ENCODE measurements around the gene LMTK2. TPM values are rescaled to one million over a fixed set of nuclear protein-coding genes. Genes with fewer than 3 reads are reported as not detected.

Gene LMTK2
- total RNA-seq, 2 donors from 2014 or later, result 13.0 to 17.9 TPM

- no peak for DNase-seq (ENCODE audit: low spot score)
- intact Hi-C loops (cut with DNase I), result loop anchor here in 1 of 2 donors (10.0 kb wide), 1 partner anchor 1768 kb away; no protein-coding TSS in a partner anchor
Observed at GRCh38 chr7:98192781-98193457, 86.3 kb downstream of the LMTK2 start.

- intact Hi-C loops (cut with DNase I), result loop anchor here in 1 of 2 donors (10.0 kb wide), 1 partner anchor 1769 kb away; no protein-coding TSS in a partner anchor
- peak; percentile 80 for DNase-seq (ENCODE audit: low spot score)
Observed at GRCh38 chr7:98193474-98194180, 87.0 kb downstream of the LMTK2 start.

GRCh38 chr7:98194186-98194585, 87.5 kb downstream of the LMTK2 start:
- intact Hi-C loops (cut with DNase I), result loop anchor here in 1 of 2 donors (10.0 kb wide), 1 partner anchor 1769 kb away; no protein-coding TSS in a partner anchor
- DNase-seq (ENCODE audit: low spot score), result no peak

- intact Hi-C loops (cut with DNase I), result loop anchor here in 1 of 2 donors (10.0 kb wide), 1 partner anchor 1770 kb away; no protein-coding TSS in a partner anchor
Observed at GRCh38 chr7:98194672-98195457, 88.2 kb downstream of the LMTK2 start.

DNA sequence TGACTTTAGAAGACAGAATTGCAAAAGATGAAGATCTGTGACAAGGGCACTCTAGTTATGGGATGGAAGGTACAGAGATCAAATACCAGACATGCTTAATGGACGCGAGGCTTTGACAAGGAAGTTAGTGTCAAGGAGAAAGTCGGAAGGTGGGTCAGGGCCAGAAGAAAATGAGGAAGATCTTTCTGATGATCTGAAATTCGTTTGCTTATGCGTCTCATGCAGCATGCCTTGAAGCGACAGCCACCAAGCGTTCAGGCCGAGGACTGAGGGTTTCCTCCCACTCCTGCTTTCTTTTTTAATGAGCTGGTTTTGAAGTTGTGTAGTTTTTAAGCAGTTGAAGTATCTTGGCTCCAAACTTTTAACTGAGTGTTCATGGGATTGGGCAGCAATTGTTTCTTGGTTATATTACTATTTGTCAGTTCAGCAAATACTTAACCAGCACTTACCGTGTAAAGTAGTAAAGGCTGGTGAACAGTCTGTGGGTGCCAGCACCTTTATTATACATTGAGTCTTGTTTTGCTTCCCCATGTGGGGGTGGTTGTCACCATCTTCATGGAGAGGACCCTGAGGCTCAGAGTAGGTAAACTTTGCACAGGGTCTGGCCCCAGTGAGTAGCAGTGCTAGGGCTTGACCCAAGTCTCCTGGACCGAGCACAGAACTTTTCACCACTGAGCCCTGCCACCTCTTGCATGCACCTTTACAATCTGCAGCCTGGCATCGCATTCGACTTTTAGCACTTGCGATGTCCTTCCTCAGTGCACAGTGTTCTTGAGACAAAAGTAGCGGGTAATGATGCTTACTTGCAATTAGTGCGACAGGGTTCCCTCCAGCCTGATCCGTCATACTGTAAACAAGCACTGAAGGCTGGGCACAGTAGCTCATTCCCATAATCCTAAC, 90.3 kb downstream of the LMTK2 start:
- intact Hi-C loops (cut with DNase I), result loop anchor here in 1 of 2 donors (10.0 kb wide), 1 partner anchor 1772 kb away; no protein-coding TSS in a partner anchor
- no peak for DNase-seq (ENCODE audit: low spot score)

More at GRCh38 chr7:98194672-98195457, 88.2 kb downstream of the LMTK2 start:
- DNase-seq (ENCODE audit: low spot score), result no peak

DNA sequence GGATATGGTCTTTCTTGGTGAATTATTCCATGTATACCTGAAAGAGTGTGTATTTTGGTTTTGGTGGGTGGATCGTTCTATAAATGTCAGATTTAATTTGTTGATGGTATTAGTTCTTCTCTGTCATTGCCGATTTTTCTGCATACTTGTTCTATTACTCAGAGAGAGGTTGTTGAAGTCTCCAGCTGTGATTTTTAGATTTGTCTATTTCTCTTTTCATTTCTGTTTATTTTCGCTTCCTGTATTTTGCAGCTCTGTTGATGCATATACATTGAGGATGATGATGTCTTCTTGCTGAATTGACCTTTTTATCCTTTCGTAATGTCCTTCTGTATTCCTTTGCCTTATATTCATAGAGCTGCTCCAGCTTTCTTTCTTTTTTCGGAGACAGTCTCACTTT, 92.5 kb downstream of the LMTK2 start:
- DNase-seq (ENCODE audit: low spot score), result no peak
- intact Hi-C loops (cut with DNase I), result loop anchor here in 1 of 2 donors (10.0 kb wide), 1 partner anchor 1774 kb away; no protein-coding TSS in a partner anchor

GRCh38 chr7:98200364-98200763, 93.7 kb downstream of the LMTK2 start:
- intact Hi-C loops (cut with DNase I), result no loop called here
- DNase-seq (ENCODE audit: low spot score), result no peak

DNA sequence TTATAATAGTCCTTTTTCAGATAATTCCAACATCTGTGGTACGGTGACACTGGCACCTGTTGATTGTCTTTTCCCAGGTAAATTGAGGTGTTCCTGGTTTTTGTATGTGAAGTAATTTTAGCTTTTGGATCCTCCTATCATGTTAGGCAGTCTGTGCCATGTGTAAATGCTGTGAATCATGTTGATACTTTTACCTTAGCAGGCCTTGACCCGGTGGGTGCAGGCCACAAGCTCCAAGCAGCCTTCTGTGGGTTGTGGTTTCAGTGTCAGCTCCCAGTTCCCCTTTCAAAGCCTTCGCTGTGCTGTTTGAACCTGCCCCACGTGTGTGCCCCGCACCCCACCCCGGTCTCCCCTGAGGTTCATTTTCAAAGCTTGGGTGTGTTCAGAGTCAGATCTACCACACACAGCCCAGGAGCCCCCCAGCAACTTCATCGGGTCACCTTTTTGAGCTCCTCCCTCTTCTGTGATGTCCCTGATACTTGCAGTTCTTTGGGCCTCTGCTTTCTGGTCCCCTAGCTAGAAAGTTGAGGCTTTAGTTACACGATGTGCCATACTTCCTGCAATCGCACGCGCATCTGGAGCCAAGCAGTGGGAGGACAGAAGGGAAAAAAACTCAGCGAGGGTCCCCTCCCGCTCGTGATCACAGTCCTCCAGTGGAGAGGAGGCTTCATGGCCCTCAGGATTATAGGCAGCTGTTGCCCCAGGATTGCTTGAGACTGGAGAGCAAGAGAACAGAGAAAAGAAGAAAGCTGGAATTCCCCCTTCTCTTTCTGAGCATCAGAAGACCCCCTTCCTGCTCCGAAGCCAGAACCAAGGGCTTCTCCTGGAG, 95.9 kb downstream of the LMTK2 start:
- DNase-seq (ENCODE audit: low spot score), result no peak
- intact Hi-C loops (cut with DNase I), result no loop called here

DNA sequence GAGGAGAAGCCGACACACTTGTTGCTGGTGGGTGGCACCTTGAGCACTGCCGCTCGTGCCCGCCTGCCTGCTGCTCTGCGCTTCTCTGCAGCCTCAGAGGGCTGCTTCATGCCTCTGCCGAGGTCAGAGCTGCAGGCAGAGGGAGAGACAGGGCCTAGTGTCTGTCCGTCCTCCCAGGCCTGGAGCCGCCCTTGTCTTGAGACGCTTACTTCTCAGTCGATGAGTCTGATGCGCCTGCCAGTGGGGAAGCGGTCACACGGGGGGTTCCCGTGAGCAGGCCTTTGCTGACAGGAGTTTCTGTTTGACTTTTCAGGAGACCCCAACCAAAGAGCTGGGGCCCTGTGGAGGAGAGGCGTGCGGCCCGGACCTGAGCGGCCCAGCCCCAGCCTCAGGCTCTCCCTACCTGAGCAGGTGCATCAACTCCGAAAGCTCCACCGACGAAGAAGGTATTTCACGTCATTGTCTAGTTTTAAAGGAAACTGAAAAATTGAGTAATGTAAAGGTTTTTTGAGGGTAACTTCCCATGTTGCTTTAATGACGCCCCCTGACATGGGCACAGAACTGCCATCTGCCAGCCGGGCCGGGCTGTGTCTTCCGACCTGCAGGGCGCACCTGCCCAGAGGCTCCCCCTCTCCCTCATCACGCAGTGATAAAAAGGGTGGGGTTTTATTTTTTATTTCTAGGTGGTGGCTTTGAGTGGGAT, 96.8 kb downstream of the LMTK2 start:
- intact Hi-C loops (cut with DNase I), result no loop called here
- no peak for DNase-seq (ENCODE audit: low spot score)

DNA sequence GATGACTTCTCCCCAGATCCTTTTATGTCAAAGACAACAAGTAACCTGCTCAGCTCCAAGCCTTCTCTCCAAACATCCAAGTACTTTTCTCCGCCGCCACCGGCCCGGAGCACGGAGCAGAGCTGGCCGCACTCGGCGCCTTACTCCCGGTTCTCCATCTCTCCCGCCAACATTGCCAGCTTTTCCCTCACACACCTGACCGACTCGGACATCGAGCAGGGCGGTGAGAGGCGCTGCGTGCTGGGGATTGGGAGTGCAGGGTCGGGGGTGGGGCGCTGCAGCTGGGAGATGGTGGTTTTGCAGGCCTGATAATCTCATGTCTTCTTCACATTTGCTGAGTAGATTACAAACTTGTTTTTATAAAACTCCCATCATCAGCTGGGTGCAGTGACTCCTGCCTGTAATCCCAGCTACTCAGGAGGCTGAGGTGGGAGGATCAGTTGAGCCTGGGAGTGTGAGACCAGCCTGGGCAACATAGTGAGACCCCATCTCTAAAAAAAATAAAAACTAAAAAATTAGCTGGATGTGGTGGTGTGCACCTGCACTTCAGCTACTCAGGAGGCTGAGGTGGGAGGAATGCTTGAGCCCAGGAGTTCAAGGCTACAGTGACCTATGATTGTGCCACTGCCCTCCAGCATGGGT, 97.4 kb downstream of the LMTK2 start:
- intact Hi-C loops (cut with DNase I), result no loop called here
- DNase-seq (ENCODE audit: low spot score), result no peak

- intact Hi-C loops (cut with DNase I), result no loop called here
- DNase-seq (ENCODE audit: low spot score), result no peak
Observed at GRCh38 chr7:98204670-98205069, 98.0 kb downstream of the LMTK2 start.

GRCh38 chr7:98205162-98205845, 98.6 kb downstream of the LMTK2 start:
- no peak for DNase-seq (ENCODE audit: low spot score)
- intact Hi-C loops (cut with DNase I), result no loop called here

DNA sequence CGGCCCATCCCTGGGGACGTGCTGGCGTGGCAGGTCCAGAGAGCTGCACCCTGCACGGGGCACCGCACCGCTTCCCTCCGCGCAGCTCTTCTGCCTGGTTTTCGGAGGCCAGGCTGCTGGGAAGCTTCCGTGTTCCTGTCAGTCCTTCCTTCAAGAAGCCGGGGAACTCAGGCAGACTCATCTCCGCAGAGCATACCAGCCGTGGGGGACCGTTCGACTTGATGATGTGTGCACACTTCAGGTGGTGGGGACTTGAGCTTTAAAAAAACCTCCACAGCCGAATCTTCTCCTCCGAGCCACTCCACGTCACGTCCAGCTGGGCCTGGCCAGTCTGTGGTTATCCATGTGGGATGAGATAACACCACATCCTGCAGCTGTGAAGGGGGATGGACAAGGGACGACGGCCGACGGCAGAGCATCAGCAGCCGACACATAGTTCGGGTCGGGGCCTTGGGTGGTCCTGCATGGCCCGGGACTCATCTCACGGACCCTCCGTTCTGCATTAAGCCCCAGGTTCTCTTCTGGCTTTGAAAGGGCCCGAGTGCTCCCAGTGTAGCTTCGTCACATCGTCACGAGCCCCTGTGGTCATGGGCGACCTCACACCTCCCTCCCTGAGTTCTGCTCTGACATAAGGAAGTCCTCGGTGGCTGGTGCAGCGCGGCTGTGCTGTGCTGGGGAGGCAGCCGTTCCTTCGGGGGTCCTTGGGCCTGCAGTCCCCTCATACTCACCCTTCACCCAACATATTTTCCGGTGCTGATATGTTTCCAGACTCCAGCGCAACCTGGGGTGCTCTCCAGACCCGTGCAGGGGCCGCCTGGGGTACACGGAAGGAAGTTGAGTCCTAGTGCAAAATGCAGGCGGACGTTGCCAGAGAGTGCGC, 100.0 kb downstream of the LMTK2 start:
- DNase-seq (ENCODE audit: low spot score), result no peak
- intact Hi-C loops (cut with DNase I), result no loop called here

- intact Hi-C loops (cut with DNase I), result no loop called here
- no peak for DNase-seq (ENCODE audit: low spot score)
Observed at GRCh38 chr7:98209166-98209920, 102.7 kb downstream of the LMTK2 start.

Data from posterior vena cava (tissue), 2 donors.